GM20431 (cell line): ENCODE data around the gene ARHGEF3.

Experiments used
- in situ Hi-C: fragments of 300-500 bp; cut with MseI, MboI; formaldehyde crosslinking; loops from one replicate; pipeline ENCODE4 v1.15.0; 2020; ENCODE audit warnings: low sequenced_read_pairs; ENCODE audit not compliant: unreplicated experiment

ARHGEF3 gene

DNA sequence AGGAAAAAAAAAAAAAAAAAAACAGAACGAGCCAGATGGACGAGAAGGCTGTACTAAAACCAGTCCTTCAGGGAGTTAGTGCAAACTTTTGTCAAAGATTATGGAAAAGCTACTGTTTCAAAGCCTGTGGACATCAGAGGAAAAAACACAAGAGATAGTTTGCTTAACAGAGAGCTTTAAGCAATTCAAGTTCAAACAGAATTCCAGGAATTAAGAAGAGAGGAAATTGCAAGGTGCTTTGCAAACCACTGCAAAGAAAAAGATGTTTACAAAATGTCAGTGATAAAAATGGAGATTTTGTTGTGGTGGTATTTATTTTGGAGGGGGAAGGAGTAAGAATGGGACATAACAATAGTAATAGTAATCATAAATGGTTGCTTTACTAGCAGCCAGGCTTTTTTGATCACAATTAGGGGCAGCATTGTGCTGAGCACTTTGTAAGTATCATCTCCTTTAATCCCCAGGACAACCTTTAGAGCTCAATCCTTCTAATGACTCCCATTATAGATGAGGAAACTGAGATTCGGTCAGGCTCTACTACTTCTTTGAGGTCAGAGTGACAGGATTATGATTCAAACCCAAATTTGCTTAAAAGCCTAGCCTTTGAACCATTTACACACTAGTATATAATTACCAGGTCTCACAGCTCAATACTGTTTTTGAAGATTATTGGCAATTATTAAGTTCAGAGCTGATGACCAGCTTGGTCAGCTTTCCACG lies 22.4 kb upstream of the ARHGEF3 start:
- in situ Hi-C loops: loop anchor here (25.0 kb wide), 1 partner anchor 163 kb away; no protein-coding TSS in a partner anchor

DNA sequence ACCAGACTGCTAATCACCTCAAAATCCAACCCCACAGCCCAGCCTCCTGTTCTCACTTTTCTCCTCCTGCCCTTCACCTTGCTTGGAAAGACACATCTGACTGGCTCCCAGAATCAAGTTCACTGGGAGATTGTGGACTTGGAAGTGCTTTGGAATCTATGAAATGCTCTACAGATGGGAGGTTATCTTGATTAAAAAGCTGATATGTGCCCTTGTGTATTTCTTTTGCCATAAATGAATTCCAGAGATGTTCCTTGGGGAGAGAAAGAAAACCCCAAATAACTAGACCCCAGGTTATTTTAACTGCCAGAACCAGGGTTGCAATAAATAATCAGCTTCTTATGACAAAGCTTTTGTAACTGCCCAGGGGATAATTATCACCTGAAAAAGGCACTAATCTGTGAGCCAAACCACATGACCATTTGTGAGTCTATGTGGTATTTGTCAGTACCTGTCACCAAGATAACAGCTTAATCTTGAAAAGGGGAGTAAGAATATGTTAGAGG lies 21.7 kb upstream of the ARHGEF3 start:
- in situ Hi-C loops: loop anchor here (25.0 kb wide), 1 partner anchor 164 kb away; no protein-coding TSS in a partner anchor

GRCh38 chr3:56822501-56822900 lies 20.8 kb upstream of the ARHGEF3 start:
- in situ Hi-C loops: loop anchor here (25.0 kb wide), 1 partner anchor 165 kb away; no protein-coding TSS in a partner anchor

- in situ Hi-C loops: loop anchor here (25.0 kb wide), 1 partner anchor 168 kb away; no protein-coding TSS in a partner anchor
These were observed 17.5 kb upstream of the ARHGEF3 start for GRCh38 chr3:56819016-56819809.

GRCh38 chr3:56818156-56818985 lies 16.6 kb upstream of the ARHGEF3 start:
- in situ Hi-C loops: loop anchor here (25.0 kb wide), 1 partner anchor 169 kb away; no protein-coding TSS in a partner anchor

GRCh38 chr3:56817646-56818045 lies 15.9 kb upstream of the ARHGEF3 start:
- in situ Hi-C loops: loop anchor here (25.0 kb wide), 1 partner anchor 170 kb away; no protein-coding TSS in a partner anchor

GRCh38 chr3:56816061-56816460 lies 14.3 kb upstream of the ARHGEF3 start:
- in situ Hi-C loops: loop anchor here (25.0 kb wide), 1 partner anchor 171 kb away; no protein-coding TSS in a partner anchor

- in situ Hi-C loops: loop anchor here (25.0 kb wide), 1 partner anchor 172 kb away; no protein-coding TSS in a partner anchor
These were observed 13.8 kb upstream of the ARHGEF3 start for GRCh38 chr3:56815589-56815988.

DNA sequence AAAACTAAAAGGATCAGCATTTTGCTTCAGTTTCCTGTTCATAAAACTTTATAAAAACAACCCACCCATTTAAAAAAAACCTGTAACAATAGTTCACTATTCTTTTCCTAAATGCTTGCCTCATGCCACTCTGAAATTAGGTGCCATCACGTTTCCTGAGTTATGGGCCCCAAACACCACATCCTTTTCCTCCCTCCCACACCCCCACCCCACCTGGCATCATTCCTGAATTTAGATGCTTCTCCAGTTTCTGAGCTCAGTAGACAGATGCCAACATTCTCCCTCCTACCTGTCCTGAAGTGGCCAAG lies 11.9 kb upstream of the ARHGEF3 start:
- in situ Hi-C loops: loop anchor here (25.0 kb wide), 1 partner anchor 174 kb away; no protein-coding TSS in a partner anchor

DNA sequence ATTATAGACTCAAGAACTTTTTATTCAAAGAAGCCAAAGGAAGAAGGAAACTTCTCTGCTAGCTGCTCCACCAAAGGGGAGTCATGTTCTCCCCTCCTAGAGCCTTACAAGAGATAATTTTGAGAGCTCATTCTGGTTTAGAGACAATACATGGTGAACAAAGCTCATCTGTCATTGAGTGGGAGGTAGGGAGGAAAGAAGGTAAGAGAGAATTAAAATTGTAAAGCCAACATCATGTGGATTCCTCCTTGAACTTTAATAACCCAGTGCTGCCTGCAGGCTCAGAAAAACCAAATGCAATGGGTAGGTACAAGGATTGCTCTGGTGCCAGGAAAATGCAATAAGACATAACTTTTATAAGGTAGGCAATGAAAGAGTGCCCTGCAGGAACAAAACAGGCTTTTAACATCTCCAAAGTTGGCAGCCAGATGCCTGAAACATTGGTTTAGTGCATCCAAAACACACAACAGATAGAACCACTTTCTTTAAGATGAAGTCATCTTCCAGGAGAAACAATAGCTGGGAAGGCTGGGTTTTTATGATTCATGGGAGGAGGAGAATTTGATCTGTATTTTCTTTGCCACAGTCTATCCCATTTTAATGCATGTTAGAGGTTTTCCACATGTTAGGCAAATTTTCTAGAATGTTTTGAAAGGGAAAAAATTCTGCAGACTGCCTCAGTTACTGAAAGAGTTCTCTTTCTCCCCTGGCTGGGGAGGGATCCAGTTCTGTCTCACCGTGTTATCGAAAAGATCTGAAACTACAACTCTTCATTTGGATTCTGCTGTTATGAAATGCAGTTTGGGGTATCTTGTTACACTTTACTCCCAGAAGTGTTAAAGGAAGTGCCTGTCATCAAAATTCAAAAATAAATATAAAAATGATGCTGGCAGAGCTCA lies 11.3 kb upstream of the ARHGEF3 start:
- in situ Hi-C loops: loop anchor here (25.0 kb wide), 1 partner anchor 174 kb away; no protein-coding TSS in a partner anchor

GRCh38 chr3:56811546-56812202 lies 9.9 kb upstream of the ARHGEF3 start:
- in situ Hi-C loops: loop anchor here (25.0 kb wide), 1 partner anchor 176 kb away; no protein-coding TSS in a partner anchor

DNA sequence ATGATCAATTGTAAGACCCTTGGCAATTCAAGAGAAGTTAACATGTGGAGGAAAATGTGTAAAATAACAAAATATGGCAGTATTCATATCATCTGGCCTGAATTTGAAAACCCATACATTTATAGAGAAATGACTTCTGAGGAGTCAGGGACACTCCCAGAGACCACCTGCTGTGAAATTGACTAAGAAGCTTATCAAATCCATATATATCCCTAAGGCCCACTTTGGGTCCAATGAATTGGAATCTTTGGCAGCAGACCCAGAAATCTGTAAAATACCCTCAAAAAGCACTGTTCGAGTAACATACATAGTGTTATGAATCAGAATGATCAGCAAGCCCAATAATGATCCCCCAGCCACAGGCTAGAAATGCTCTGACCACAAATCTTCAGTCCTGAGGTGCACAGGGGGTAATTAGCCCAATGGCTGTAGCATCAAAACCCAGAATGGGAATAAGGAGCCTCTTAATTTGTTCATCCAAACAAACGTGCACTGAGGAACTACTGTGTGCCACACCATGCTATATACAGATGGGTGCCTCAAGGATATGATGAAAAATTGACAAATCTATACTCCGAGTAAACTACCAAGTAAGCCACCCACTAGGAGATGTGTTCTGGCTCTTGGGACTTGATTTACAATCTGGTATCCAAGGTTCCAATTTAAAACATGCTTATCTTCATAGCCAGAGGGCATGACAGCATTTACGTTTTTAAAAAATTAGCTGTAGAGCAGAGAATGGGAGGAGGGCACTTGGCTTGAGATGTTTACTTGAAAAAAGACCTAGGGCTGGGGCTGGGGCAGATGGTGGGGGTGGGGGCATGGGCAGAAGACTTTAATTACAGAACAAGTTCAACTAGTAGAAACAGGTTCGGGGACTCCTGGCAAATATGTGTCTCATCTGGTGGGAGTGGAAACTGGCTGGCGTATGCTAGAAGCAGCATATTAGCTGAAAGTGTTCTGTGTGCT lies 9.1 kb upstream of the ARHGEF3 start:
- in situ Hi-C loops: loop anchor here (25.0 kb wide), 1 partner anchor 176 kb away; no protein-coding TSS in a partner anchor

GRCh38 chr3:56806407-56806806 lies 4.7 kb upstream of the ARHGEF3 start:
- in situ Hi-C loops: loop anchor here (25.0 kb wide), 1 partner anchor 181 kb away; no protein-coding TSS in a partner anchor

DNA sequence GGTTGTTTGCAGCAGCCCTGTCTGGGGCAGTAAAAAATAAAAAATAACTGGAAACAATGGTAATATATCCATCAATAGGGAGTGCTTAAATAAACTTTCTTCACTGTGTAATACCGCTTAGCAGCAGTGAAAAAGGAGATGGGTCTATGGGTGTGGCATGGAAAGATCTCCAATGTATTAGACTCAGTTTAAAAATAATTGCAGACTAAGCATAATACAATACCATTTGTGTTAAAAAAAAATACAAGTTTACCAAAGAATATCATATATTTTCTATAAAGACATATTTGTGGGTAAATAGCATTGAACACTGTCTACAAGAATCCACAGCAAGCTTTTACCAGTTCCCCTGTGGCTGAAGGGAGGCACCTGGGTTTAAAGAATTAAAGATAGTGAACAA lies 1.0 kb upstream of the ARHGEF3 start:
- in situ Hi-C loops: loop anchor here (5.0 to 25.0 kb wide), 2 partner anchors 100 to 185 kb away; no protein-coding TSS in a partner anchor

DNA sequence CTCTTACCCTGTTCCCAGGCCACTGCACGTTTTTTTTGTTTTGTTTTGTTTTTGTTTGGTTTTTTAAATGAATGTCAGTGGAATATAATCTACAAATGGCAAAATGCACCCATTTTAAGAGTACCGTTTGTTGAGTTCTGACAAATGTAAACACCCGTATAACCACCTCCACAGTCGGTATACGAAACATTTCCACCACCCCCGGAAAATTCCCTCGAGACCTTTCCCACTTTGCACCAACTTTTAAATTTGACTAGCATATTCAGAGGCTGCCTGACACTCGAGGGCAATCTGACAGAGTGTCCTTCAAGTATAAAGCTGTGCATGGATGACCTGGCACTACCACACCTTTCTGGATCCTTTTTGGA lies 613 bp upstream of the ARHGEF3 start:
- in situ Hi-C loops: loop anchor here (5.0 to 25.0 kb wide), 2 partner anchors 100 to 185 kb away; no protein-coding TSS in a partner anchor

- in situ Hi-C loops: loop anchor here (5.0 to 25.0 kb wide), 2 partner anchors 99 to 186 kb away; no protein-coding TSS in a partner anchor
These were observed 702 bp downstream of the ARHGEF3 start for GRCh38 chr3:56800832-56801661.
